ENCODE results near the gene TENM4.
"Not testable (repeated sequence)": the region's sequence is repeated elsewhere in the genome, so short reads cannot be mapped to it uniquely, and the experiment has no call there.

The TENM4 gene

GRCh38 chr11:79227308-79227707, 213.5 kb downstream of the TENM4 start:
- H3K9me3 ChIP-seq (ENCODE audit: control insufficient read depth, insufficient read depth, low read length): no peaks in the 10 kb centered on the region
- H3K4me2 ChIP-seq (ENCODE audit: low read length): no peak overlapping the region
- no peaks in the 10 kb centered on the region for H3K79me2 ChIP-seq (ENCODE audit: control insufficient read depth, low read length)
- no peak for TF ChIP-seq EZH2phosphoT487 (IDR thresholded peaks at IDR 0.05; ENCODE audit: borderline replicate concordance, low read length)
- TF ChIP-seq CTCF (IDR thresholded peaks at IDR 0.05; ENCODE audit: low read depth, low read length, poor library complexity, severe bottlenecking): no peak
- no peaks in the 10 kb centered on the region for H4K20me1 ChIP-seq (ENCODE audit: control insufficient read depth, insufficient read depth, low read depth, low read length)
- no peaks in the 10 kb centered on the region for H3K9me2 ChIP-seq (replicated peaks; ENCODE audit: control insufficient read depth, low read length)
- H3K36me3 ChIP-seq (ENCODE audit: control insufficient read depth, low read length): no peaks in the 10 kb centered on the region
- H3F3A ChIP-seq (ENCODE audit: control insufficient read depth, insufficient read depth): no peaks in the 10 kb centered on the region
- no peak overlapping the region for H3K4me3 ChIP-seq (ENCODE audit: low read length)
- no peaks in the 10 kb centered on the region for H3K4me1 ChIP-seq (ENCODE audit: control insufficient read depth, low read length)
- H3K27me3 ChIP-seq (ENCODE audit: control insufficient read depth, low read length): no peaks in the 10 kb centered on the region
- no peak overlapping the region for H3K27ac ChIP-seq (ENCODE audit: low read depth, low read length)

- TF ChIP-seq EZH2phosphoT487 (IDR thresholded peaks at IDR 0.05; ENCODE audit: borderline replicate concordance, low read length) (no peak), CTCF (IDR thresholded peaks at IDR 0.05; ENCODE audit: low read depth, low read length, poor library complexity, severe bottlenecking) (no peak)
- Histone ChIP-seq H4K20me1 (ENCODE audit: control insufficient read depth, insufficient read depth, low read depth, low read length) (no peaks in the 10 kb centered on the region), H3K4me2 (ENCODE audit: low read length) (no peak overlapping the region), H3K9me3 (ENCODE audit: control insufficient read depth, insufficient read depth, low read length) (no peaks in the 10 kb centered on the region), H3K9me2 (replicated peaks; ENCODE audit: control insufficient read depth, low read length) (no peaks in the 10 kb centered on the region), H3K27me3 (ENCODE audit: control insufficient read depth, low read length) (no peaks in the 10 kb centered on the region), H3K79me2 (ENCODE audit: control insufficient read depth, low read length) (no peaks in the 10 kb centered on the region), H3K36me3 (ENCODE audit: control insufficient read depth, low read length) (no peaks in the 10 kb centered on the region), H3F3A (ENCODE audit: control insufficient read depth, insufficient read depth) (no peaks in the 10 kb centered on the region), H3K27ac (ENCODE audit: low read depth, low read length) (no peak overlapping the region), H3K4me3 (ENCODE audit: low read length) (no peak overlapping the region), H3K4me1 (ENCODE audit: control insufficient read depth, low read length) (no peaks in the 10 kb centered on the region)
Measured at GRCh38 chr11:79226126-79226525, 214.7 kb downstream of the TENM4 start.

- H3F3A ChIP-seq (ENCODE audit: control insufficient read depth, insufficient read depth); H3K4me1 ChIP-seq (ENCODE audit: control insufficient read depth, low read length); H3K27me3 ChIP-seq (ENCODE audit: control insufficient read depth, low read length); H3K79me2 ChIP-seq (ENCODE audit: control insufficient read depth, low read length); H3K9me2 ChIP-seq (replicated peaks; ENCODE audit: control insufficient read depth, low read length); H3K27ac ChIP-seq (ENCODE audit: low read depth, low read length); H3K4me3 ChIP-seq (ENCODE audit: low read length); H3K9me3 ChIP-seq (ENCODE audit: control insufficient read depth, insufficient read depth, low read length); H4K20me1 ChIP-seq (ENCODE audit: control insufficient read depth, insufficient read depth, low read depth, low read length); H3K4me2 ChIP-seq (ENCODE audit: low read length); H3K36me3 ChIP-seq (ENCODE audit: control insufficient read depth, low read length): not testable (repeated sequence)
Measured at GRCh38 chr11:79222163-79222562, 218.7 kb downstream of the TENM4 start.

- Histone ChIP-seq H3K27me3 (ENCODE audit: control insufficient read depth, low read length) (no peaks in the 10 kb centered on the region), H3K79me2 (ENCODE audit: control insufficient read depth, low read length) (no peaks in the 10 kb centered on the region), H3K9me3 (ENCODE audit: control insufficient read depth, insufficient read depth, low read length) (no peaks in the 10 kb centered on the region), H3K36me3 (ENCODE audit: control insufficient read depth, low read length) (no peaks in the 10 kb centered on the region), H3F3A (ENCODE audit: control insufficient read depth, insufficient read depth) (no peaks in the 10 kb centered on the region), H3K4me2 (ENCODE audit: low read length) (no peak overlapping the region), H4K20me1 (ENCODE audit: control insufficient read depth, insufficient read depth, low read depth, low read length) (no peaks in the 10 kb centered on the region), H3K9me2 (replicated peaks; ENCODE audit: control insufficient read depth, low read length) (no peaks in the 10 kb centered on the region), H3K4me3 (ENCODE audit: low read length) (no peak overlapping the region), H3K27ac (ENCODE audit: low read depth, low read length) (no peak overlapping the region), H3K4me1 (ENCODE audit: control insufficient read depth, low read length) (no peaks in the 10 kb centered on the region)
- TF ChIP-seq EZH2phosphoT487 (IDR thresholded peaks at IDR 0.05; ENCODE audit: borderline replicate concordance, low read length) (no peak), CTCF (IDR thresholded peaks at IDR 0.05; ENCODE audit: low read depth, low read length, poor library complexity, severe bottlenecking) (no peak)
Measured at GRCh38 chr11:79221444-79222130, 219.2 kb downstream of the TENM4 start.

Data from DOHH2 (cell line).